Keratinocyte (primary cell): ENCODE measurements around the gene ZDHHC7. TPM values are rescaled to one million over a fixed set of nuclear protein-coding genes. Genes with fewer than 3 reads are reported as not detected.

Experiments
- DNase-seq: peaks from one replicate; pipeline ENCODE4 v3.0.0-alpha.2; 2011; ENCODE audit warnings: low read depth, missing footprints, low spot score
- FAIRE-seq: peaks from 2 replicates; lab custom pipeline; 2011; peaks lifted over from hg19 to GRCh38; lab: Jason Lieb, UNC
- H2AFZ ChIP-seq: 2 replicates; pipeline ENCODE4 v1.6.0; 2012; ENCODE audit warnings: low read length, control low read depth, inconsistent platforms; ENCODE audit not compliant: control insufficient read depth
- H3K27ac ChIP-seq: 2 replicates; pipeline ENCODE4 v1.5.1; 2011; ENCODE audit warnings: low read length; ENCODE audit not compliant: control insufficient read depth, insufficient read depth
- H3K27me3 ChIP-seq: 3 replicates; pipeline ENCODE4 v1.6.0; 2011; ENCODE audit warnings: low read length; ENCODE audit not compliant: control insufficient read depth, insufficient read depth; ENCODE audit errors: extremely low read depth
- H3K36me3 ChIP-seq, 2 experiments: 2 replicates in 1 of 2; 3 replicates in 1 of 2; pipeline ENCODE4 v1.5.1; 2011; ENCODE audit warnings: low read length in 2 of 2, mild to moderate bottlenecking in 1 of 2; ENCODE audit not compliant: control insufficient read depth in 2 of 2, insufficient read depth in 2 of 2; ENCODE audit errors: extremely low read depth in 1 of 2
- H3K4me1 ChIP-seq: 3 replicates; pipeline ENCODE4 v1.5.1; 2011; ENCODE audit warnings: low read length; ENCODE audit not compliant: control insufficient read depth, insufficient read depth; ENCODE audit errors: extremely low read depth
- H3K4me2 ChIP-seq: 3 replicates; pipeline ENCODE4 v1.6.0; 2011; ENCODE audit warnings: low read depth, low read length; ENCODE audit not compliant: control insufficient read depth, insufficient read depth; ENCODE audit errors: extremely low read depth
- H3K4me3 ChIP-seq, 3 experiments: fragments of 200-600 bp in 1 of 3; sonication (generic) in 1 of 3; 2 replicates in 2 of 3; 3 replicates in 1 of 3; pipeline ENCODE4 v1.5.1; 2011 to 2016; ENCODE audit warnings: low read length in 3 of 3, mild to moderate bottlenecking in 3 of 3, control low read depth in 2 of 3, inconsistent platforms in 1 of 3, low read depth in 1 of 3, mixed read lengths in 1 of 3, mixed run types in 1 of 3, moderate library complexity in 1 of 3; ENCODE audit not compliant: control insufficient read depth in 2 of 3, insufficient read depth in 2 of 3; ENCODE audit errors: extremely low read depth in 1 of 3
- H3K79me2 ChIP-seq: 2 replicates; pipeline ENCODE4 v1.6.0; 2012; ENCODE audit warnings: low read length; ENCODE audit not compliant: control insufficient read depth, insufficient read depth
- H3K9ac ChIP-seq: 3 replicates; pipeline ENCODE4 v1.6.0; 2011; ENCODE audit warnings: low read length; ENCODE audit not compliant: control insufficient read depth, insufficient read depth; ENCODE audit errors: extremely low read depth
- H3K9me1 ChIP-seq: 3 replicates; pipeline ENCODE4 v1.6.0; 2011; ENCODE audit warnings: low read length; ENCODE audit not compliant: control insufficient read depth, insufficient read depth; ENCODE audit errors: extremely low read depth
- H3K9me3 ChIP-seq: 2 replicates; pipeline ENCODE4 v1.5.1; 2012; ENCODE audit warnings: low read depth, low read length; ENCODE audit not compliant: control insufficient read depth
- H4K20me1 ChIP-seq: 3 replicates; pipeline ENCODE4 v1.6.0; 2011; ENCODE audit warnings: low read length; ENCODE audit not compliant: control insufficient read depth, insufficient read depth; ENCODE audit errors: extremely low read depth
- EZH2 ChIP-seq: IDR thresholded peaks from one replicate; pipeline ENCODE4 v1.6.1; 2012; ENCODE audit warnings: inconsistent platforms, mild to moderate bottlenecking, low read length, moderate library complexity
- dilution Hi-C: fragments of 300-500 bp; cut with MboI; formaldehyde crosslinking; loops from one replicate; pipeline ENCODE4 v1.7.0; 2020; ENCODE audit warnings: low sequenced_read_pairs; ENCODE audit not compliant: extremely low pct_ligation_motif_present
- polyA plus RNA-seq, 5 experiments: library from polyadenylated mRNA; depleted of rRNA in 3 of 5; stranded (reverse) in 3 of 5; stranded (forward) in 1 of 5; unstranded in 1 of 5; fragments of >200 nt; gene quantifications; 1 replicate in 1 of 5; 2 replicates in 3 of 5; 3 replicates in 1 of 5; pipeline versions ENCODE4 v1.2.1 to v1.2.3, GENCODE V29; 2011 to 2012; ENCODE audit warnings: missing spikeins in 2 of 5, low read depth in 1 of 5, low replicate concordance in 1 of 5
- TF ChIP-seq, protein P1 (sequence below), 3 experiments: IDR thresholded peaks in 1 of 3; conservative IDR thresholded peaks in 1 of 3; optimal IDR thresholded peaks in 1 of 3; 2 replicates in 2 of 3; 3 replicates in 1 of 3; pipeline versions ENCODE3 to v1.5.1; 2011; ENCODE audit warnings: low read length in 3 of 3, mild to moderate bottlenecking in 3 of 3, moderate library complexity in 2 of 3, control low read depth in 1 of 3, inconsistent platforms in 1 of 3; ENCODE audit not compliant: insufficient read depth in 2 of 3; ENCODE audit errors: extremely low read depth in 1 of 3

Gene ZDHHC7
- polyA plus RNA-seq, 1 donor (not counting 4 experiments of a cell fraction or from before 2014, with no cell fraction given), result 37.8 TPM

DNA sequence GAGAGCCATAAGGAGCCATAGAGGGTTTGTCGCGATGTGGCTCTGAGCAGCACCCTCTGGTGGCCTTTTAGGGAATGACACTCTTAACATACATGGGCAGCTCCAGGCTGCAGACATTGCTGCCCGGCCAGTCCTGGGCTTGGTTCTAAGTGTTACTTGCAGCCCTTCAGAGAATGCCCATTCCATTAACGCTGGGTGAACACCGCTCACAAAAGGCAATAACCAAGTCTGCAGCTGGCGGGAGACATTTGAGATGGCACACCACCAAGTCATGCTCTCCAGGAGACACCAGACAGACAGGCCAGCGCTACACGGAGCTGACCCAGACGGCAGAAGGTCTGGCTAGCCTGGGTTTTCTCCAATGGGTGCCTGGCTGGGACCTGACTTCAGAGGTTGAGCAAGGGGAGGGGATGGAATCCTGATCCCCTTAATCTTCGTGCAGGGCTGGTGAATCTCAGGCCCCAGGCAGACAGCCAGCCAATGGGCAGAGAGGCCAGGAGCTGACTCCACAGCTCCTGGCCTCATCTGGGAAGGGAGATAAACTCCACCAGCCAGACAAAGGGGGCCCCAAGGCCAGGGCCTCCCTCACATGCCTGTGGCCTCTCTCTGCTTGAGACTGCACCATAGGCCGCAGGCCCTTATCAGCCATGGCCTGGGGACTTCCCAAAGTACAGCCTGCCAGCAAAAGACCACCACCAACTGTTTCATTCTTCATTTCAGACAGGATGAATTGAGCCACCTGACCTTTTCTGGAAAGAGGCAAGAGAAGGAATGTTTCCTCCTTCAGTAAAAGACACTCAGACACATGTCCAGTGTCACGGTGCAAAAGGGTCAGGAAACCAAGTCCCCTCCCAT lies 58.8 kb downstream of the ZDHHC7 start:
- Histone ChIP-seq H3K27me3 (no peaks in the 10 kb centered on the region), H3K27ac (no peak overlapping the region), H2AFZ (no peak overlapping the region), H3K4me3 (no peak overlapping the region), H3K4me1 (no peaks in the 10 kb centered on the region), H4K20me1 (no peaks in the 10 kb centered on the region), H3K79me2 (no peaks in the 10 kb centered on the region), H3K9me3 (no peaks in the 10 kb centered on the region), H3K9ac (no peak overlapping the region), H3K9me1 (no peaks in the 10 kb centered on the region), H3K4me2 (no peak overlapping the region), H3K36me3 (no peaks in the 10 kb centered on the region)
- DNase-seq (peak; percentile 36), FAIRE-seq (peak; percentile 60)
- dilution Hi-C loops, result no loop called here
- TF ChIP-seq EZH2, result no peak
- TF ChIP-seq, protein P1, sequence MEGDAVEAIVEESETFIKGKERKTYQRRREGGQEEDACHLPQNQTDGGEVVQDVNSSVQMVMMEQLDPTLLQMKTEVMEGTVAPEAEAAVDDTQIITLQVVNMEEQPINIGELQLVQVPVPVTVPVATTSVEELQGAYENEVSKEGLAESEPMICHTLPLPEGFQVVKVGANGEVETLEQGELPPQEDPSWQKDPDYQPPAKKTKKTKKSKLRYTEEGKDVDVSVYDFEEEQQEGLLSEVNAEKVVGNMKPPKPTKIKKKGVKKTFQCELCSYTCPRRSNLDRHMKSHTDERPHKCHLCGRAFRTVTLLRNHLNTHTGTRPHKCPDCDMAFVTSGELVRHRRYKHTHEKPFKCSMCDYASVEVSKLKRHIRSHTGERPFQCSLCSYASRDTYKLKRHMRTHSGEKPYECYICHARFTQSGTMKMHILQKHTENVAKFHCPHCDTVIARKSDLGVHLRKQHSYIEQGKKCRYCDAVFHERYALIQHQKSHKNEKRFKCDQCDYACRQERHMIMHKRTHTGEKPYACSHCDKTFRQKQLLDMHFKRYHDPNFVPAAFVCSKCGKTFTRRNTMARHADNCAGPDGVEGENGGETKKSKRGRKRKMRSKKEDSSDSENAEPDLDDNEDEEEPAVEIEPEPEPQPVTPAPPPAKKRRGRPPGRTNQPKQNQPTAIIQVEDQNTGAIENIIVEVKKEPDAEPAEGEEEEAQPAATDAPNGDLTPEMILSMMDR (optimal IDR thresholded peaks at IDR 0.05 in 1 of 3, IDR thresholded peaks at IDR 0.05 in 1 of 3, conservative IDR thresholded peaks at IDR 0.05 in 1 of 3; ENCODE audit: extremely low read depth in 1 of 3, insufficient read depth in 2 of 3, low read length in 3 of 3), result peak; percentile 85 to 92 (median 88)

DNA sequence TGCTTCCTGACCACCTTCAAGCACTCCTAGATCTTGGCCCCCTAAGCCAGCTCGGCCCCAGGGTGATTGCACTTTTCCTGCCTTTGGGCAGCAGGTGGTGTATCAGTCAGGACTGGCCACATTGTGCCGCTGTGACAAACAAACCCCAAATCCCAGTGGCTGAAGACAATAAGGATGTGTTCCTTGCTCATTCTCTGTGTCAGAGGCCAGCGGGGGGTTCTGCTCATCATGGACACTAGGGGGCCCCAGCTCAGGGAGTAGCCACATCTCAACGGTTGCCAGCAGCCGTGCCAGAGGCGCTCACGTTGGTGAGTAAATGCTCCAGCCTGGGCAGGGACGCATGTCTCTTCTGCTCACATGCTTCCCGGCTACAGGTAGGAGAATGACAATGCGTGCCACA lies 60.4 kb downstream of the ZDHHC7 start:
- Histone ChIP-seq H3K27me3 (no peaks in the 10 kb centered on the region), H3K4me3 (no peak overlapping the region), H4K20me1 (no peaks in the 10 kb centered on the region), H3K27ac (no peak overlapping the region), H3K9ac (no peak overlapping the region), H3K4me1 (no peaks in the 10 kb centered on the region), H3K9me1 (no peaks in the 10 kb centered on the region), H2AFZ (no peak overlapping the region), H3K79me2 (no peaks in the 10 kb centered on the region), H3K9me3 (no peaks in the 10 kb centered on the region), H3K36me3 (no peaks in the 10 kb centered on the region), H3K4me2 (no peak overlapping the region)
- dilution Hi-C loops, result no loop called here
- no peak for TF ChIP-seq EZH2
- TF ChIP-seq, protein P1 (optimal IDR thresholded peaks at IDR 0.05 in 1 of 3, IDR thresholded peaks at IDR 0.05 in 1 of 3, conservative IDR thresholded peaks at IDR 0.05 in 1 of 3; ENCODE audit: extremely low read depth in 1 of 3, insufficient read depth in 2 of 3, low read length in 3 of 3), result peak; percentile 38 to 40 (median 40)
- FAIRE-seq, result no peak
- no peak for DNase-seq
